Panc1 (cell line): ENCODE measurements around the gene GNAZ.

Experiments
- CTCF ChIP-seq: fragments of 450-650 bp; IDR thresholded peaks from 2 replicates; pipeline ENCODE4 v1.5.1; 2017; ENCODE audit warnings: mild to moderate bottlenecking
- POLR2AphosphoS5 ChIP-seq: IDR thresholded peaks from 2 replicates; pipeline ENCODE4 v1.6.1; 2012; ENCODE audit warnings: mild to moderate bottlenecking, low read depth, low read length, moderate library complexity
- SIN3A ChIP-seq: IDR thresholded peaks from 2 replicates; pipeline ENCODE4 v1.6.1; 2012; ENCODE audit warnings: low read depth, mild to moderate bottlenecking, low read length, moderate library complexity, borderline replicate concordance; ENCODE audit not compliant: insufficient read depth

GRCh38 chr22:23108249-23109078 lies 38.1 kb downstream of the GNAZ start:
- TF ChIP-seq CTCF, result no peak
- TF ChIP-seq POLR2AphosphoS5, result no peak
- no peak for TF ChIP-seq SIN3A
